A549 (cell line): ENCODE results near the gene RANBP17.

Experiments used
- CEBPB ChIP-seq, 2 experiments: fragments of >200 bp in 1 of 2; sonication (Bioruptor Twin) in 1 of 2; formaldehyde crosslinking in 1 of 2; IDR thresholded peaks; 2 replicates each; pipeline ENCODE4 v1.6.1; 2012 to 2016
- GATA3 ChIP-seq: IDR thresholded peaks from 2 replicates; pipeline ENCODE4 v1.6.1; 2012; ENCODE audit warnings: borderline replicate concordance
- MAX ChIP-seq: IDR thresholded peaks from 2 replicates; pipeline ENCODE4 v1.6.1; 2012
- RAD21 ChIP-seq, 2 experiments: fragments of >200 bp in 1 of 2; sonication (Bioruptor Twin) in 1 of 2; formaldehyde crosslinking in 1 of 2; IDR thresholded peaks in 1 of 2; conservative IDR thresholded peaks in 1 of 2; 2 replicates in 1 of 2; 3 replicates in 1 of 2; pipeline ENCODE4 v1.6.1; 2012 to 2018; ENCODE audit warnings: inconsistent platforms in 1 of 2
- RCOR1 ChIP-seq: fragments of 150-350 bp; IDR thresholded peaks from 2 replicates; pipeline ENCODE4 v1.6.1; 2014; ENCODE audit warnings: antibody characterized with exemption, low read length, low read depth

GRCh38 chr5:170863646-170864045 is 1.8 kb downstream of the RANBP17 start:
- TF ChIP-seq MAX, result no peak
- TF ChIP-seq RAD21 (conservative IDR thresholded peaks at IDR 0.05 in 1 of 2, IDR thresholded peaks at IDR 0.05 in 1 of 2), result no peak
- TF ChIP-seq RCOR1, result no peak
- TF ChIP-seq GATA3, result no peak
- TF ChIP-seq CEBPB (IDR thresholded peaks at IDR 0.05), result no peak
